H1 (cell line): ENCODE data around the gene STX18. TPM values are rescaled to one million over a fixed set of nuclear protein-coding genes. Genes with fewer than 3 reads are reported as not detected.
A peak's percentile ranks its signal among the peaks of the same experiment; 100 is the strongest.

Source experiments
- ATF2 ChIP-seq: IDR thresholded peaks from 2 replicates; pipeline ENCODE4 v1.6.1; 2012; ENCODE audit warnings: low read length, inconsistent platforms
- BRCA1 ChIP-seq: IDR thresholded peaks from 2 replicates; pipeline ENCODE4 v1.6.1; 2012; ENCODE audit warnings: low read depth, low read length, improper control_type of control experiment
- CTCF ChIP-seq, 3 experiments: IDR thresholded peaks; 1 replicate in 2 of 3; 2 replicates in 1 of 3; pipeline versions ENCODE4 v1.5.1 to v1.6.1; 2011; ENCODE audit warnings: low read length in 3 of 3, mild to moderate bottlenecking in 3 of 3, inconsistent platforms in 2 of 3, low read depth in 1 of 3, moderate library complexity in 1 of 3; ENCODE audit not compliant: insufficient read depth in 1 of 3; ENCODE audit errors: control extremely low read depth in 1 of 3
- JUND ChIP-seq: IDR thresholded peaks from 2 replicates; pipeline ENCODE4 v1.6.1; 2011; ENCODE audit warnings: mild to moderate bottlenecking, improper control_type of control experiment, low read length
- MAFK ChIP-seq: IDR thresholded peaks from 2 replicates; pipeline ENCODE4 v1.6.1; 2012; ENCODE audit warnings: low read depth, mild to moderate bottlenecking, improper control_type of control experiment, low read length
- SAP30 ChIP-seq: fragments of 300-600 bp; sonication (generic); IDR thresholded peaks from 2 replicates; pipeline ENCODE4 v1.7.1; 2012; ENCODE audit warnings: low read length, moderate library complexity, mild to moderate bottlenecking, inconsistent platforms; ENCODE audit not compliant: insufficient read depth, insufficient replicate concordance
- TBP ChIP-seq: IDR thresholded peaks from 2 replicates; pipeline ENCODE4 v1.6.1; 2011; ENCODE audit warnings: low read depth, low read length, improper control_type of control experiment
- TCF12 ChIP-seq: IDR thresholded peaks from 2 replicates; pipeline ENCODE4 v1.6.1; 2011; ENCODE audit warnings: low read depth, mild to moderate bottlenecking, low read length
- ZNF274 ChIP-seq: IDR thresholded peaks from 2 replicates; pipeline ENCODE4 v1.7.0; 2012; ENCODE audit warnings: low read length, borderline replicate concordance; ENCODE audit errors: extremely low read depth
- polyA plus RNA-seq, 7 experiments: library from polyadenylated mRNA; depleted of rRNA in 3 of 7; stranded (reverse) in 5 of 7; unstranded in 2 of 7; fragments of >200 nt in 5 of 7; fragments of 200-250 nt in 2 of 7; gene quantifications; 1 replicate in 5 of 7; 2 replicates in 1 of 7; 4 replicates in 1 of 7; pipeline versions ENCODE4 v1.2.1 to v1.2.3, GENCODE V29; 2011 to 2013; ENCODE audit warnings: missing spikeins in 2 of 7, mixed read lengths in 2 of 7
- total RNA-seq: library from RNA; stranded (reverse); fragmentation: NEBNext Ultra II Directional; extraction: Animal tissue kit (Norgen Biotek cat#: 25700); gene quantifications from 2 replicates; pipeline ENCODE4 v1.2.1, GENCODE V29; 2021

Gene STX18
- total and polyA plus RNA-seq, 2 of the 8 experiments (the other 6 are each of a cell fraction or from before 2014, with no cell fraction given), result 14.6 to 18.3 TPM

- TF ChIP-seq TBP (peak; percentile 90), TCF12 (peak; percentile 92), CTCF (IDR thresholded peaks at IDR 0.05; ENCODE audit: control extremely low read depth in 1 of 3, insufficient read depth in 1 of 3, low read depth in 1 of 3, low read length in 3 of 3) (peak in 1 of 3 experiments; percentile 5; a peak in 1 of 4 replicates), MAFK (no peak), ATF2 (no peak), JUND (peak; percentile 53; the same call in 1 of the 2 replicates), ZNF274 (no peak), BRCA1 (0 out of 2 replicates have a peak, but pooled peaks have one; percentile 39), SAP30 (peak; percentile 73)
These were observed at the start of gene STX18 (continued) for GRCh38 chr4:4541661-4542570.
